Coronary artery (tissue), 2 donors: Measurements from ENCODE around the gene CSH1.
"Not testable (repeated sequence)": the region's sequence is repeated elsewhere in the genome, so short reads cannot be mapped to it uniquely, and the experiment has no call there.

Source experiments
- DNase-seq: peaks from one replicate; pipeline ENCODE4 v3.0.0-alpha.2; 2017; ENCODE audit warnings: low spot score
- H3K27ac ChIP-seq, 2 donors: fragments of 200-600 bp; sonication (generic); one replicate each; pipeline ENCODE4 v1.5.1; 2016 to 2019
- H3K4me3 ChIP-seq: fragments of 200-600 bp; sonication (generic); 2 replicates; pipeline ENCODE4 v1.5.1; 2016; ENCODE audit warnings: mild to moderate bottlenecking, moderate library complexity
- TF ChIP-seq, protein P1 (sequence below): fragments of 200-600 bp; sonication (generic); IDR thresholded peaks from one replicate; pipeline ENCODE4 v1.5.1; 2019; ENCODE audit warnings: antibody characterized with exemption

The CSH1 gene

DNA sequence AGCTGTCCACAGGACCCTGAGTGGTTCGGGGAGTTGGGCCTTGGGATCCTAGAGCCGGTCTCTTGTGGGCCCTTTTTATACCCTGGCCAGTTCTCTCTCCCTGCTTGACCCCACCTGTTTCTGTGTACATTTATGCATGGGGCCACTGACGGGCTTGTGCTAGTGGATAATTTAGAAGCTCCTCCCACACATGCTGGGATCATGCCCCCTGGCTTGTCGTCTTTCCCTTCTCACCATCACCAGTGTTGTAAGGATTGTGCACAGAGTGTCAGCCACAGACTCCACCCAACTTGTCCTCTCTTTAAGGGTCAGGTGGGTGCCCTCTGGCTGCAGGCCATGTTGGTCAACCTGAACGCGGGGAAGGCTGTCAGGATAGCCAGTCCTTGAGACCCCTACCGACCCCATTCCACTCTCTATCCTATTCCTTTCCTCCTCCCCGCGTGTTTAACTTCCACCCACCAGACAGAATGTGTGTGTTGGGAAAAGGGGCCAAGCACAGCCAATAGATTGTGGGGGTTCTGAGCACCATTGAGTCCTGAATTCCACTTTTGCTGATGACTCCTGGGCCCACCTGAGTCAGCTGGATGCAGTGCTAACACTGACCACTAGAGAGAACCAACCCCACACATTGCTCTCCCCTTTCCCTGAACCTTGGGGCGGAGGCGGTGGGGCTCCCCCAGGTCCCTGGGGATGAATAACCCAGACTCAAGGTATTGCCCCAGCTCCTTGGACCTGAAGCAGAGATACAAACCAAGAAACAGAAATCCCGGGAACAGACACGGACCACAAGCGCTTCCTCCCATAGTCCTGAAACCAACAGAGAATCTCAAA lies at the start of gene CSH1:
Gene CSH1, minus strand, starts transcription at position 51 of the 831 bp plus-strand sequence. CDS start 63 bp downstream, outside the sequence.
- not testable (repeated sequence) for DNase-seq, H3K27ac ChIP-seq, H3K4me3 ChIP-seq

DNA sequence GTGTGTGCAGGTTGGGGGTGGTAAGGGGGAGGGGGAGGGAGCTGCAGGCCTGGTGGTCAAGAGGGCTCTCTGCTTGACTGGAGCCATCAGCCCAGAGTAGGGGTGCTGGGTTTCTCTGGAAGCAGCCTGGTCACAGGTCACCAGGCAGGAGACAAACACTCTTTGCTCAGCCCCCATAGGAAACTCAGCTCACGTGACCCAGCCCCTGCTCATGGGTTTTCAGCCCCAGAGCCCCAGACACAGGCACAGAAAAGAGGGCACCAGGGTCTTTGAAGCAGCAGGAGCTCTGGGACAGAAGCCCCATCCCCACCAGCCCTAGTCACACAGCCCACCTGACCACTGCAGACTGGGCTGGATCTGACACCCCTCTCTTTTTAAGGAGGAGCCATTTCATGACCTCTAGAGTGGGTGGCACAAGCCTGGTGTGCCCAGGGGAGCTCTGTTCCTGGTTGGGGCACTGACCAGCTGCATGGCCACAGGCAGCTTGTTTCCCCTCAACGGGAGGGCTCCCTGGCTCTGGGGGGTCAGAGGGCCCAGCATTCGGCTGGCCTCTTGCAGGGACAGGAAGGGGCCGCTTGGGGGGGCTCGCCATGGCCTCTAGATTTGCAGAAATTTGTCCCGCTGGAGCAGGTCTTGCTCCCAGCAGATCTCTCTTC lies 49.5 kb upstream of the CSH1 start:
- Histone ChIP-seq H3K27ac (no peak overlapping the region), H3K4me3 (no peak overlapping the region)
- TF ChIP-seq, protein P1, sequence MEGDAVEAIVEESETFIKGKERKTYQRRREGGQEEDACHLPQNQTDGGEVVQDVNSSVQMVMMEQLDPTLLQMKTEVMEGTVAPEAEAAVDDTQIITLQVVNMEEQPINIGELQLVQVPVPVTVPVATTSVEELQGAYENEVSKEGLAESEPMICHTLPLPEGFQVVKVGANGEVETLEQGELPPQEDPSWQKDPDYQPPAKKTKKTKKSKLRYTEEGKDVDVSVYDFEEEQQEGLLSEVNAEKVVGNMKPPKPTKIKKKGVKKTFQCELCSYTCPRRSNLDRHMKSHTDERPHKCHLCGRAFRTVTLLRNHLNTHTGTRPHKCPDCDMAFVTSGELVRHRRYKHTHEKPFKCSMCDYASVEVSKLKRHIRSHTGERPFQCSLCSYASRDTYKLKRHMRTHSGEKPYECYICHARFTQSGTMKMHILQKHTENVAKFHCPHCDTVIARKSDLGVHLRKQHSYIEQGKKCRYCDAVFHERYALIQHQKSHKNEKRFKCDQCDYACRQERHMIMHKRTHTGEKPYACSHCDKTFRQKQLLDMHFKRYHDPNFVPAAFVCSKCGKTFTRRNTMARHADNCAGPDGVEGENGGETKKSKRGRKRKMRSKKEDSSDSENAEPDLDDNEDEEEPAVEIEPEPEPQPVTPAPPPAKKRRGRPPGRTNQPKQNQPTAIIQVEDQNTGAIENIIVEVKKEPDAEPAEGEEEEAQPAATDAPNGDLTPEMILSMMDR: no peak
- no peak for DNase-seq

DNA sequence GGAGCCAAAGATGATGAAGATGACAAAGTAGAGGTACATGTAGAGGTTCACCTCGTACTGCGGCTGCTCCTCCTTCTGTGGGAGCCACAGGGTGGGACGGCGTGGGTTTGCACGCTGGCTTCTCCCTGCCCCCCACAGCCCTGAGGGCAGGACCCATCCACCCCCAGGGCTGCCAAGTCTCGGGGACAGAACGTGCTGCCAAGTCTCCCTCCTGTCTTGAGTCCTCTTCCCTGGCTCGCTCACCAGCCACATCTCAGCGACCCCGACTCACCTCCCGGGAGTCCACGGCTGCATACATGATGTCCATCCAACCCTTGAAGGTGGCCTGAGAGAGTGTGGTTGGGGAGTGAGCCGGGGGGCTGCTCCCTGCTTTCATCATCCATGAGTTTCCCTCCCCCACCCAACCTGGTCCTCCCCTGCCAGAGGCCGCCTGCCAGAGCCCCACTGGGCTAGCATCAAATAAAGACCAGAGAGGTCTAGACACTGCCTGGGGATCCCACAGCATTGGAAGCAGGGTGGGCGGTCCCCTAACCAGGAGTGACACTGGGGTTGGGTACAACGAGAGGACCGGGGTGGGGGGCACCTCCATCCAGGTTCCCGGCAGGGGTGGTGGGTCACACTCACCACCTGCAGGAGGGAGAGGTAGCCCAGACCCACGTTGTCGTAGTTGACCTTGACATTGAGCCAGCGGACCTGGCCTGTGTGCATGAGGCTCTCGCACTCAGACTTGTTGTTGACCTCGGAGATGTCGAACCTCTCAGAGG lies 48.5 kb upstream of the CSH1 start:
- Histone ChIP-seq H3K27ac (no peak overlapping the region), H3K4me3 (no peak overlapping the region)
- TF ChIP-seq, protein P1: no peak
- DNase-seq: no peak

DNA sequence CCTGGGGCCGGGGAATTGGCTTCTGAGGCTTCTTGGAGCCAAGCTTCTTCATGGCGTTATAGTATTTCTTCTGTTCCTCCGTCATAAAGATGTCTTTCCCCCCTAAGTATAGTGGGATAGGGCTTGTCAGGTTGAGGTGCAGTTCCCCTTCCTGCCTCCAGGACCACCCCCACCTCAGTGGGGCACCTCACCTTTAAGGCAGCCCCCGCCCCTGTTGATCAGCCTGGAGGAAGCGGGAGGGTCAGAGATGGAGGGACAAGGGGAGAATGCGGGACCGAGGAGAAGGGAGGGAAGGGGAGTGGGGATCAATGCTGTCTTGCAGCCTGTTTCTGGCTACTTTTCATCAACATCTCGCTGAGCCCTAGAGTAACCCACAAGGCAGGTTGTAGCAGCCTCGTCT lies 47.4 kb upstream of the CSH1 start:
- TF ChIP-seq, protein P1: no peak
- no peak overlapping the region for H3K27ac ChIP-seq
- no peak for DNase-seq
- H3K4me3 ChIP-seq: no peak overlapping the region

DNA sequence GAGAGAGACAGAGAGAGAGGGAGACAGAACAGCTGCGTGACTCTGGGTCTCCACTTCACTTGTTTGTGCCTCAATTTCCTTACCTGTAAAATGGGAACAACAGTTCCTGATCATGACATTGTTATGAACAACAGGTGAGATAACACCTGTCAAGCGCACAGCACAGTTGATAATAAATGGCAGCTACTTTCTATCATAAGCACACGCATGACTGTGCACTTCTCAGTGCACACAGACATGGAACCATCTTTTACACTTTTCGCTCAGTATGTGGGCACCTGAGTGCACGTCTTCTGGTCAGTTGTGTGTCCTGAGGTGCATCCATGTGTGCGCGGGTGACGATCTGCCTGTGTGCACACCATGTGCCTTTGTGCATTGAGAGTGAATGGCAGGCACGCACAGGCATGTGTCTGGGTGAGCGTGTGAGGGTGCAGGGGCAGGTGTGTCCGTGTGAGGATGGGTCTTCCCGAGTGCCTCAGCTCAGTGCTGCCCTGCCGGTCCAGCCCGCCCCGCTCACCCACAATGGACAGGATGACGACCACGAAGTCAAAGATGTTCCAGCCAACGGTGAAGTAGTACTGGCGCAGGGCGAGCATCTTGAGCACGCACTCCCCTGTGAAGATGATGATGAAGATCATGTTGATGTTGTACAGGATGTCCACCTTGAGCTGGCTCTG lies 46.1 kb upstream of the CSH1 start:
- no peak for DNase-seq
- TF ChIP-seq, protein P1: no peak
- Histone ChIP-seq H3K27ac (no peak overlapping the region), H3K4me3 (no peak overlapping the region)

DNA sequence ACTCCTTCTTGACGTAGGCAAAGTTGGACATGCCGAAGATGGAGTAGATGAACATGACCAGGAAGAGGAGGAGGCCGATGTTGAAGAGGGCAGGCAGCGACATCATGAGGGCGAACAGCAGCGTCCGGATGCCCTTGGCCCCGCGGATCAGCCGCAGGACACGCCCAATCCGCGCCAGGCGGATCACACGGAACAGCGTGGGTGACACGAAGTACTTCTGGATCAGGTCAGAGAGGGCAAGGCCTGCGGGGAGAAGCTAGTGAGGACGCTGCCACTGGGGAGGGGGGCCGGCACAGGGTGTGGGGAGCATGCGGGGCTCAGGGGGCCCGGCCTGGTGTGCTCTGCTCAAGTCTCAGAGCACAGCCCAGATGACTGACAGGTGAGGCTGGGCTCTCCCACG lies 45.4 kb upstream of the CSH1 start:
- H3K4me3 ChIP-seq: no peak overlapping the region
- H3K27ac ChIP-seq: no peak overlapping the region
- TF ChIP-seq, protein P1: no peak
- no peak for DNase-seq

DNA sequence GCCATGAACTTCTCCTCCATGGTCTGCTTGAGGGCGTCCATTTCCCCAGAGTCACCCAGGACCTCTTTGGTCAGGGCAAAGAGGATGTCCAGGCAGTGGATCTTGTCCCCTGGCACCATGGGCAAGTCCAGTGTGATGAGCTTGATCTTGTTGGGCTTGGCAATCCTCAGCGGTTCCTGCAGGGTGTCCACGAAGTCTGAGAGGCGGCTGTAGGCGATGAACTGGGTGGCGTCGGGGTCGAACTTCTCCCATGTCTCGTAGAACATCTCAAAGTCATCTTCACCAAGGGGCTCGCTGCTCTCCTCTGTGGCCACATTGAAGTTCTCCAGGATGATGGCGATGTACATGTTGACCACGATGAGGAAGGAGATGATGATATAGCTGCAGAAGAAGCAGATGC lies 44.8 kb upstream of the CSH1 start:
- TF ChIP-seq, protein P1: no peak
- no peak overlapping the region for H3K4me3 ChIP-seq
- H3K27ac ChIP-seq: no peak overlapping the region
- no peak for DNase-seq
